ENCODE data around the gene PFDN1. TPM values are rescaled to one million over a fixed set of nuclear protein-coding genes. Genes with fewer than 3 reads are reported as not detected.

The PFDN1 gene
- total and polyA plus RNA-seq, 10 donors: 38.0 to 82.1 (median 61.6) TPM

GRCh38 chr5:140328036-140328764 is 25.3 kb upstream of the PFDN1 start:
- Histone ChIP-seq H3K36me3 (peaks cover 0 to 12% (median 2%) of the 10 kb centered on the region in 6 donors), H3K9me3 (no peaks in the 10 kb centered on the region), H3K4me3 (no peak overlapping the region), H3K4me1 (peaks cover 7 to 46% (median 22%) of the 10 kb centered on the region in 6 donors), H3K27ac (no peak overlapping the region), H3K27me3 (replicated peaks in 1 of 7) (no peaks in the 10 kb centered on the region)
- WGBS, 5 donors: 80 to 88% (median 81%) methylated on average over 8 of the region's 8 CpGs
- TF ChIP-seq CTCF (IDR thresholded peaks at IDR 0.05 in 8 of 11, conservative IDR thresholded peaks at IDR 0.05 in 3 of 11): no peak
- TF ChIP-seq POLR2AphosphoS5 (IDR thresholded peaks at IDR 0.05): no peak
- no peak for TF ChIP-seq POLR2A (IDR thresholded peaks at IDR 0.05)
- DNase-seq: no peak
- intact Hi-C loops (cut with DNase I; ENCODE audit: low total_unique reads): no loop called here

GRCh38 chr5:140327589-140327988 is 24.7 kb upstream of the PFDN1 start:
- intact Hi-C loops (cut with DNase I; ENCODE audit: low total_unique reads): no loop called here
- peaks cover 7 to 52% (median 25%) of the 10 kb centered on the region in 6 donors for H3K4me1 ChIP-seq
- peaks cover 0 to 6% (median 0%) of the 10 kb centered on the region in 6 donors for H3K36me3 ChIP-seq
- H3K27me3 ChIP-seq (replicated peaks in 1 of 7): no peaks in the 10 kb centered on the region
- DNase-seq: no peak
- WGBS, 5 donors: 49 to 77% (median 59%) methylated on average over 2 of the region's 2 CpGs
- TF ChIP-seq POLR2A (IDR thresholded peaks at IDR 0.05) (no peak), POLR2AphosphoS5 (IDR thresholded peaks at IDR 0.05) (no peak), CTCF (IDR thresholded peaks at IDR 0.05 in 8 of 11, conservative IDR thresholded peaks at IDR 0.05 in 3 of 11) (no peak)
- H3K4me3 ChIP-seq: no peak overlapping the region
- no peak overlapping the region for H3K27ac ChIP-seq
- no peaks in the 10 kb centered on the region for H3K9me3 ChIP-seq

- 85 to 95% (median 93%) methylated on average over 3 of the region's 3 CpGs for WGBS, 5 donors
Observed at GRCh38 chr5:140325486-140325885, 22.6 kb upstream of the PFDN1 start.

More at GRCh38 chr5:140325486-140325885, 22.6 kb upstream of the PFDN1 start:
- Histone ChIP-seq H3K4me1 (peaks cover 7 to 68% (median 33%) of the 10 kb centered on the region in 6 donors), H3K4me3 (no peak overlapping the region), H3K27me3 (replicated peaks in 1 of 7) (no peaks in the 10 kb centered on the region), H3K27ac (peak overlapping the region in 4 of 8 donors; percentile 31 to 79 (median 76)), H3K9me3 (no peaks in the 10 kb centered on the region), H3K36me3 (no peaks in the 10 kb centered on the region)
- intact Hi-C loops (cut with DNase I; ENCODE audit: low total_unique reads): no loop called here
- no peak for TF ChIP-seq POLR2A (IDR thresholded peaks at IDR 0.05)
- TF ChIP-seq POLR2AphosphoS5 (IDR thresholded peaks at IDR 0.05): no peak
- no peak for TF ChIP-seq CTCF (IDR thresholded peaks at IDR 0.05 in 8 of 11, conservative IDR thresholded peaks at IDR 0.05 in 3 of 11)
- no peak for DNase-seq

All from spleen (tissue), 11 donors.